ENCODE results near the gene STEAP3.

- TF ChIP-seq, protein P1, sequence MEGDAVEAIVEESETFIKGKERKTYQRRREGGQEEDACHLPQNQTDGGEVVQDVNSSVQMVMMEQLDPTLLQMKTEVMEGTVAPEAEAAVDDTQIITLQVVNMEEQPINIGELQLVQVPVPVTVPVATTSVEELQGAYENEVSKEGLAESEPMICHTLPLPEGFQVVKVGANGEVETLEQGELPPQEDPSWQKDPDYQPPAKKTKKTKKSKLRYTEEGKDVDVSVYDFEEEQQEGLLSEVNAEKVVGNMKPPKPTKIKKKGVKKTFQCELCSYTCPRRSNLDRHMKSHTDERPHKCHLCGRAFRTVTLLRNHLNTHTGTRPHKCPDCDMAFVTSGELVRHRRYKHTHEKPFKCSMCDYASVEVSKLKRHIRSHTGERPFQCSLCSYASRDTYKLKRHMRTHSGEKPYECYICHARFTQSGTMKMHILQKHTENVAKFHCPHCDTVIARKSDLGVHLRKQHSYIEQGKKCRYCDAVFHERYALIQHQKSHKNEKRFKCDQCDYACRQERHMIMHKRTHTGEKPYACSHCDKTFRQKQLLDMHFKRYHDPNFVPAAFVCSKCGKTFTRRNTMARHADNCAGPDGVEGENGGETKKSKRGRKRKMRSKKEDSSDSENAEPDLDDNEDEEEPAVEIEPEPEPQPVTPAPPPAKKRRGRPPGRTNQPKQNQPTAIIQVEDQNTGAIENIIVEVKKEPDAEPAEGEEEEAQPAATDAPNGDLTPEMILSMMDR (IDR thresholded peaks at IDR 0.05): no peak
- TF ChIP-seq POLR2A (IDR thresholded peaks at IDR 0.05) (no peak), EP300 (IDR thresholded peaks at IDR 0.05) (no peak)
Measured at GRCh38 chr2:119307419-119308140, 83.9 kb downstream of the STEAP3 start.
